ENCODE measurements around the gene TNFAIP8L3. TPM values are rescaled to one million over a fixed set of nuclear protein-coding genes. Genes with fewer than 3 reads are reported as not detected.

TNFAIP8L3 gene
- total and polyA plus RNA-seq, 4 donors, result 0.44 to 4.9 (median 1.3) TPM

DNA sequence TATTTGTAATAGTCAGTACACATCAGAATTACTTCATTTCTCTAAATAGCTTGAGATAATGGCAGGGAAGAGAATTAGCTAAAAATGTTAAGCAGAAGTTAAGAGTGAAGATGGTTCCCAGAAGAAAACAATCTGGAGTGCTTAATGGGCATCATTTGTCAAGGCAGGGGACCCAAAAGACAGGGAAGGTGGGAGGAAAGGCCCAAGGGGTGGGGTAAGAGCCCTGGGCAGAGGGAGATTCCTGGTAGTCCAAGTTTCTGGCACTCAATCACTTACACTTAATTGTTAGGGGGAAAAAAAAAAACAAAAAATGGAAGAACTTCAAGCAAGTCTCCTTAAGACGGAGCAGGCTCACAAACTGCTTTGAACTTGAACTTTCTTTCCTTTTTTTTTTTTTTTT, 28.9 kb downstream of the TNFAIP8L3 start:
- no peaks in the 10 kb centered on the region for H3K27me3 ChIP-seq (ENCODE audit: control insufficient read depth in 4 of 4, insufficient read depth in 4 of 4, low read length in 3 of 4)
- H3K9ac ChIP-seq (ENCODE audit: low read depth in 1 of 2, low read length in 2 of 2), result no peak overlapping the region
- no peaks in the 10 kb centered on the region for H3K9me3 ChIP-seq (ENCODE audit: control insufficient read depth in 4 of 4, low read length in 3 of 4)
- no peaks in the 10 kb centered on the region for H3K4me1 ChIP-seq (ENCODE audit: control insufficient read depth in 4 of 4, insufficient read depth in 4 of 4, low read length in 3 of 4)
- H3K36me3 ChIP-seq (ENCODE audit: control insufficient read depth in 4 of 4, insufficient read depth in 3 of 4, low read depth in 1 of 4, low read length in 3 of 4), result no peaks in the 10 kb centered on the region
- TF ChIP-seq RAD21 (IDR thresholded peaks at IDR 0.05) (no peak), NR2F2 (IDR thresholded peaks at IDR 0.05) (no peak), HNF4A (conservative IDR thresholded peaks at IDR 0.05) (no peak), HNF4G (IDR thresholded peaks at IDR 0.05) (no peak), SP1 (IDR thresholded peaks at IDR 0.05) (no peak), TAF1 (conservative IDR thresholded peaks at IDR 0.05) (no peak), ZBTB33 (IDR thresholded peaks at IDR 0.05) (no peak), RXRA (IDR thresholded peaks at IDR 0.05) (no peak), FOXA2 (IDR thresholded peaks at IDR 0.05) (no peak), ATF3 (IDR thresholded peaks at IDR 0.05) (no peak), JUND (IDR thresholded peaks at IDR 0.05) (no peak), FOXA1 (IDR thresholded peaks at IDR 0.05) (no peak)
- TF ChIP-seq, protein P1, sequence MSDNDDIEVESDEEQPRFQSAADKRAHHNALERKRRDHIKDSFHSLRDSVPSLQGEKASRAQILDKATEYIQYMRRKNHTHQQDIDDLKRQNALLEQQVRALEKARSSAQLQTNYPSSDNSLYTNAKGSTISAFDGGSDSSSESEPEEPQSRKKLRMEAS (IDR thresholded peaks at IDR 0.05), result no peak
- TF ChIP-seq, protein P2, sequence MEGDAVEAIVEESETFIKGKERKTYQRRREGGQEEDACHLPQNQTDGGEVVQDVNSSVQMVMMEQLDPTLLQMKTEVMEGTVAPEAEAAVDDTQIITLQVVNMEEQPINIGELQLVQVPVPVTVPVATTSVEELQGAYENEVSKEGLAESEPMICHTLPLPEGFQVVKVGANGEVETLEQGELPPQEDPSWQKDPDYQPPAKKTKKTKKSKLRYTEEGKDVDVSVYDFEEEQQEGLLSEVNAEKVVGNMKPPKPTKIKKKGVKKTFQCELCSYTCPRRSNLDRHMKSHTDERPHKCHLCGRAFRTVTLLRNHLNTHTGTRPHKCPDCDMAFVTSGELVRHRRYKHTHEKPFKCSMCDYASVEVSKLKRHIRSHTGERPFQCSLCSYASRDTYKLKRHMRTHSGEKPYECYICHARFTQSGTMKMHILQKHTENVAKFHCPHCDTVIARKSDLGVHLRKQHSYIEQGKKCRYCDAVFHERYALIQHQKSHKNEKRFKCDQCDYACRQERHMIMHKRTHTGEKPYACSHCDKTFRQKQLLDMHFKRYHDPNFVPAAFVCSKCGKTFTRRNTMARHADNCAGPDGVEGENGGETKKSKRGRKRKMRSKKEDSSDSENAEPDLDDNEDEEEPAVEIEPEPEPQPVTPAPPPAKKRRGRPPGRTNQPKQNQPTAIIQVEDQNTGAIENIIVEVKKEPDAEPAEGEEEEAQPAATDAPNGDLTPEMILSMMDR (IDR thresholded peaks at IDR 0.05; ENCODE audit: low read depth, low read length, missing input control), result no peak
- no peak for DNase-seq (ENCODE audit: low spot score)
- H3K27ac ChIP-seq (ENCODE audit: low read depth in 1 of 2, low read length in 2 of 2), result no peak overlapping the region
- WGBS, result 73% methylated on average over 1 of the region's 1 CpG
- no peak overlapping the region for H3K4me3 ChIP-seq (ENCODE audit: low read depth in 1 of 3, low read length in 3 of 3)

DNA sequence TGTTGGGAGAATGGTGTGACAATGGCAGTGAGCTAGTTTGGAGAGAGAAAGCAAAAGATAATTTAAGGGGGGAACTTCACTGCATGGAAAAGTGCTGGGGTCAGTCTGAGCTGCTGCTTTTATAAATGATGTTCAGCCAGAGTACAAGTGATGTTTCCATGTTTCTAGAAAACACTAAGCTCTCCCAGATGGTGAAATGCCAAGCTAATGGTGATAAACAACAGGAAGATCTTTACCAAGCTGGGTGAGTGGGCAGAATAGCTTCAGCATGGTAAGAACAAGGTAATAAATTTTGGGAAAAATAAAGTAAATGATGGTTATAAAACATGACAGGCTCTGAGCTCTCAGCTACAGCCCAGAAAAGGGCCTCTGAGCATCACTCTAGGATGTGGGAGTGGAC, 29.4 kb downstream of the TNFAIP8L3 start:
- no peak overlapping the region for H3K27ac ChIP-seq (ENCODE audit: low read depth in 1 of 2, low read length in 2 of 2)
- no peak for TF ChIP-seq RXRA (IDR thresholded peaks at IDR 0.05)
- no peak for TF ChIP-seq YY1 (IDR thresholded peaks at IDR 0.05)
- TF ChIP-seq JUND (IDR thresholded peaks at IDR 0.05), result no peak
- no peak for TF ChIP-seq GABPA (IDR thresholded peaks at IDR 0.05 in 1 of 2, conservative IDR thresholded peaks at IDR 0.05 in 1 of 2)
- TF ChIP-seq, protein P3, sequence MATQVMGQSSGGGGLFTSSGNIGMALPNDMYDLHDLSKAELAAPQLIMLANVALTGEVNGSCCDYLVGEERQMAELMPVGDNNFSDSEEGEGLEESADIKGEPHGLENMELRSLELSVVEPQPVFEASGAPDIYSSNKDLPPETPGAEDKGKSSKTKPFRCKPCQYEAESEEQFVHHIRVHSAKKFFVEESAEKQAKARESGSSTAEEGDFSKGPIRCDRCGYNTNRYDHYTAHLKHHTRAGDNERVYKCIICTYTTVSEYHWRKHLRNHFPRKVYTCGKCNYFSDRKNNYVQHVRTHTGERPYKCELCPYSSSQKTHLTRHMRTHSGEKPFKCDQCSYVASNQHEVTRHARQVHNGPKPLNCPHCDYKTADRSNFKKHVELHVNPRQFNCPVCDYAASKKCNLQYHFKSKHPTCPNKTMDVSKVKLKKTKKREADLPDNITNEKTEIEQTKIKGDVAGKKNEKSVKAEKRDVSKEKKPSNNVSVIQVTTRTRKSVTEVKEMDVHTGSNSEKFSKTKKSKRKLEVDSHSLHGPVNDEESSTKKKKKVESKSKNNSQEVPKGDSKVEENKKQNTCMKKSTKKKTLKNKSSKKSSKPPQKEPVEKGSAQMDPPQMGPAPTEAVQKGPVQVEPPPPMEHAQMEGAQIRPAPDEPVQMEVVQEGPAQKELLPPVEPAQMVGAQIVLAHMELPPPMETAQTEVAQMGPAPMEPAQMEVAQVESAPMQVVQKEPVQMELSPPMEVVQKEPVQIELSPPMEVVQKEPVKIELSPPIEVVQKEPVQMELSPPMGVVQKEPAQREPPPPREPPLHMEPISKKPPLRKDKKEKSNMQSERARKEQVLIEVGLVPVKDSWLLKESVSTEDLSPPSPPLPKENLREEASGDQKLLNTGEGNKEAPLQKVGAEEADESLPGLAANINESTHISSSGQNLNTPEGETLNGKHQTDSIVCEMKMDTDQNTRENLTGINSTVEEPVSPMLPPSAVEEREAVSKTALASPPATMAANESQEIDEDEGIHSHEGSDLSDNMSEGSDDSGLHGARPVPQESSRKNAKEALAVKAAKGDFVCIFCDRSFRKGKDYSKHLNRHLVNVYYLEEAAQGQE (IDR thresholded peaks at IDR 0.05), result no peak
- TF ChIP-seq, protein P2 (IDR thresholded peaks at IDR 0.05; ENCODE audit: low read depth, low read length, missing input control), result no peak
- no peak for TF ChIP-seq ATF3 (IDR thresholded peaks at IDR 0.05)
- TF ChIP-seq SP1 (IDR thresholded peaks at IDR 0.05), result no peak
- no peak for TF ChIP-seq TAF1 (conservative IDR thresholded peaks at IDR 0.05)
- no peak for TF ChIP-seq EGR1 (IDR thresholded peaks at IDR 0.05; ENCODE audit: low read depth in 2 of 2)
- H3K4me3 ChIP-seq (ENCODE audit: low read depth in 1 of 3, low read length in 3 of 3), result no peak overlapping the region
- no peaks in the 10 kb centered on the region for H3K4me1 ChIP-seq (ENCODE audit: control insufficient read depth in 4 of 4, insufficient read depth in 4 of 4, low read length in 3 of 4)
- no peaks in the 10 kb centered on the region for H3K27me3 ChIP-seq (ENCODE audit: control insufficient read depth in 4 of 4, insufficient read depth in 4 of 4, low read length in 3 of 4)
- no peaks in the 10 kb centered on the region for H3K9me3 ChIP-seq (ENCODE audit: control insufficient read depth in 4 of 4, low read length in 3 of 4)
- no peaks in the 10 kb centered on the region for H3K36me3 ChIP-seq (ENCODE audit: control insufficient read depth in 4 of 4, insufficient read depth in 3 of 4, low read depth in 1 of 4, low read length in 3 of 4)
- no peak overlapping the region for H3K9ac ChIP-seq (ENCODE audit: low read depth in 1 of 2, low read length in 2 of 2)
- DNase-seq (ENCODE audit: low spot score), result no peak

Data from liver (tissue), 9 donors.